PFSK-1 (cell line): ENCODE measurements around the gene GRK5.

Experiments
- FOXP2 ChIP-seq: optimal IDR thresholded peaks from 2 replicates; pipeline ENCODE3; 2011; ENCODE audit warnings: borderline replicate concordance, control low read depth, inconsistent platforms; ENCODE audit not compliant: insufficient read depth; ENCODE audit errors: extremely low read length, extremely low read depth
- POLR2AphosphoS5 ChIP-seq: IDR thresholded peaks from 2 replicates; pipeline ENCODE4 v1.6.1; 2012; ENCODE audit warnings: low read depth, mild to moderate bottlenecking, control low read depth, low read length, moderate library complexity
- SIN3A ChIP-seq: IDR thresholded peaks from 2 replicates; pipeline ENCODE4 v1.6.1; 2012; ENCODE audit warnings: mild to moderate bottlenecking, low read length, moderate library complexity, borderline replicate concordance; ENCODE audit not compliant: insufficient read depth
- TAF1 ChIP-seq: IDR thresholded peaks from 2 replicates; pipeline ENCODE4 v1.6.1; 2012; ENCODE audit warnings: low read length, control low read depth, borderline replicate concordance; ENCODE audit not compliant: insufficient read depth
- TF ChIP-seq, protein P1 (sequence below), 2 experiments: IDR thresholded peaks; 2 replicates each; pipeline versions ENCODE4 v1.6.1 to v1.8.0; 2011 to 2012; ENCODE audit warnings: low read depth in 2 of 2, low read length in 2 of 2, control low read depth in 1 of 2, inconsistent platforms in 1 of 2, mild to moderate bottlenecking in 1 of 2, moderate library complexity in 1 of 2; ENCODE audit not compliant: insufficient read depth in 1 of 2

Gene GRK5

DNA sequence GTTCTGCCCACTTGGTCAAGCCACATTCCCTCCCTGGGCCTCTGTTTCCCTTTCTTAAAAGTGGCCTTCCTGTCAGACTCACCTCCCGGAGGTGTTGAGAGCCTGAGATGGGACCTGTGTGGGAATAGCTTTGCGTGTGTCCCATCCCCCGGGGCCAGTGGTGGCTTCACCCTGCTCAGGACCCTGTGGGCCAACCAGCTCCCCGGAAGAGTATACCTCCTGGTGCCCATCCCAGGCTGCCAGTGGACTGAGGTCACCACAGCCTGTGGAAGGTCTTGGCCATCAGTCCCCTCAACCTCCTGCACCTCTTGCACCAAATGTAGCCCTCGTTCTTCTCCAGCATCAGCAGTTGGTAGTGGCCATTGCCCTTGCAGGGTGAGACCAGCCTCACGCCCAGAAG, 190.0 kb downstream of the GRK5 start:
- TF ChIP-seq SIN3A (no peak), TAF1 (no peak), FOXP2 (no peak), POLR2AphosphoS5 (no peak)
- TF ChIP-seq, protein P1, sequence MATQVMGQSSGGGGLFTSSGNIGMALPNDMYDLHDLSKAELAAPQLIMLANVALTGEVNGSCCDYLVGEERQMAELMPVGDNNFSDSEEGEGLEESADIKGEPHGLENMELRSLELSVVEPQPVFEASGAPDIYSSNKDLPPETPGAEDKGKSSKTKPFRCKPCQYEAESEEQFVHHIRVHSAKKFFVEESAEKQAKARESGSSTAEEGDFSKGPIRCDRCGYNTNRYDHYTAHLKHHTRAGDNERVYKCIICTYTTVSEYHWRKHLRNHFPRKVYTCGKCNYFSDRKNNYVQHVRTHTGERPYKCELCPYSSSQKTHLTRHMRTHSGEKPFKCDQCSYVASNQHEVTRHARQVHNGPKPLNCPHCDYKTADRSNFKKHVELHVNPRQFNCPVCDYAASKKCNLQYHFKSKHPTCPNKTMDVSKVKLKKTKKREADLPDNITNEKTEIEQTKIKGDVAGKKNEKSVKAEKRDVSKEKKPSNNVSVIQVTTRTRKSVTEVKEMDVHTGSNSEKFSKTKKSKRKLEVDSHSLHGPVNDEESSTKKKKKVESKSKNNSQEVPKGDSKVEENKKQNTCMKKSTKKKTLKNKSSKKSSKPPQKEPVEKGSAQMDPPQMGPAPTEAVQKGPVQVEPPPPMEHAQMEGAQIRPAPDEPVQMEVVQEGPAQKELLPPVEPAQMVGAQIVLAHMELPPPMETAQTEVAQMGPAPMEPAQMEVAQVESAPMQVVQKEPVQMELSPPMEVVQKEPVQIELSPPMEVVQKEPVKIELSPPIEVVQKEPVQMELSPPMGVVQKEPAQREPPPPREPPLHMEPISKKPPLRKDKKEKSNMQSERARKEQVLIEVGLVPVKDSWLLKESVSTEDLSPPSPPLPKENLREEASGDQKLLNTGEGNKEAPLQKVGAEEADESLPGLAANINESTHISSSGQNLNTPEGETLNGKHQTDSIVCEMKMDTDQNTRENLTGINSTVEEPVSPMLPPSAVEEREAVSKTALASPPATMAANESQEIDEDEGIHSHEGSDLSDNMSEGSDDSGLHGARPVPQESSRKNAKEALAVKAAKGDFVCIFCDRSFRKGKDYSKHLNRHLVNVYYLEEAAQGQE (IDR thresholded peaks at IDR 0.05; ENCODE audit: insufficient read depth in 1 of 2, low read depth in 2 of 2, low read length in 2 of 2), result no peak

DNA sequence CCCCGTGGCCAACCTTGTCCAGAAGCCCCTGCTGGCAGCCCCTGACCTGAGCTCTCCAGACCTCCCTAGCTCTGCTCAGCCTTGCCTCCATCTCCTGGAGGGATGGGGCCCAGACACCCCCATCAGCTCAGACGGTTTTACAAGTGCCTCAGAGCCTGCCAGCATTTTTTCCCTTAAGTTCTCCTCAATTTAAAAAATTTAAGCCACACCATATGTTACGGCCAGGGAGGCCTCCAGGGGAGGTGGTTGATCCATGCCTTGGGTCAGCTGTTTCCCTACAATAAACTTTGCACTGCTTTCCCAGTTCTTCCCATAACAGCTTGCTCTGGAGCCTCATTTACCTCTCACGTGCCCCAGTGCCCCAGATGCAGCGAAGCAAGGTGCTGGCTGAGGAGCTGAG, 191.6 kb downstream of the GRK5 start:
- TF ChIP-seq POLR2AphosphoS5 (no peak), SIN3A (no peak), TAF1 (no peak), FOXP2 (no peak)
- TF ChIP-seq, protein P1 (IDR thresholded peaks at IDR 0.05; ENCODE audit: insufficient read depth in 1 of 2, low read depth in 2 of 2, low read length in 2 of 2), result no peak

GRCh38 chr10:119399466-119399865, 192.1 kb downstream of the GRK5 start:
- TF ChIP-seq, protein P1 (IDR thresholded peaks at IDR 0.05; ENCODE audit: insufficient read depth in 1 of 2, low read depth in 2 of 2, low read length in 2 of 2), result no peak

DNA sequence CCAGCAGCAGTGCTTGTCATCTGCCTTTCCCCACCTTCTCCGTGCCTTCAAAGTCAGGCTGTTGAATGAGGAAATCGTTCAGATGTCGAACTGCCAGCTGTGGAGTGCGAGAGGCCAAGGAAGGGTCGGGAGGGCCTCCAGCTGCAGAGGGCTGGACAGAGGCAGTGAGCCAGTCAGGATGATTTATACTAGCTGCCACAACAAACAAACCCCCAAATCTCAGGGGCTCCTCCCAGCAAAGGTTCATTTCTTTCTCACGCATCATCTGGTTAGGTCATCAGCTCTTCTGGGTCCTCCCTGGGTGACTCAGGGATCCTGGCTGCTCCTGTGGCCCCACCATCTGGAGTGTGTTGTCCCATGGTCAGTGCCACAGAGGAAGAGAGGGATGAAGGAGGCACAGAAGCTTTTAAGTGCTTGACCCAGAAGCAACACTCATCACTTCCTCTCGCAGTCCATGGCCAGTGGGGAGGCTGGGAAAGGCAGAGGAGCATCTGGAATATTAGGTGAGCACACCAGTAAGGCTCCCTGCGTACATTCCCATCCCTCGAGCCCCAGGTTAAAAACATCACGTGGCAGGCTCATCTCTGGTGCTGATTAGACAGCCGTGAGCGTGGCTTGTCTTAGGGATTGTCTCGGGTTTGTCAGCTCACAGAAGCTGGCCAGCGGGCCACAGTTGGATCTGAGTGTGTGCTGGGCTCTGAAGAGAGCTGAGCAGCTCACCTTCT, 194.5 kb downstream of the GRK5 start:
- TF ChIP-seq SIN3A, result no peak
- TF ChIP-seq, protein P1 (IDR thresholded peaks at IDR 0.05; ENCODE audit: insufficient read depth in 1 of 2, low read depth in 2 of 2, low read length in 2 of 2), result peak; percentile 75 to 85
- TF ChIP-seq POLR2AphosphoS5, result no peak
- peak; percentile 46 for TF ChIP-seq FOXP2

- TF ChIP-seq POLR2AphosphoS5, result no peak
- TF ChIP-seq, protein P1 (IDR thresholded peaks at IDR 0.05; ENCODE audit: insufficient read depth in 1 of 2, low read depth in 2 of 2, low read length in 2 of 2), result no peak
- TF ChIP-seq FOXP2, result no peak
- TF ChIP-seq SIN3A, result no peak
- no peak for TF ChIP-seq TAF1
Observed at GRCh38 chr10:119403921-119404320, 196.6 kb downstream of the GRK5 start.
